ENCODE data around the gene RSF1. TPM values are rescaled to one million over a fixed set of nuclear protein-coding genes. Genes with fewer than 3 reads are reported as not detected.
"Not testable (repeated sequence)": the region's sequence is repeated elsewhere in the genome, so short reads cannot be mapped to it uniquely, and the experiment has no call there.

The RSF1 gene
- total RNA-seq (ENCODE audit: insufficient read depth, low replicate concordance) = 65.2 TPM

- peak; percentile 100 for DNase-seq (ENCODE audit: low spot score)
These were observed at the start of gene RSF1, which contains the start of gene AAMDC for GRCh38 chr11:77820565-77821348. RSF1 (minus strand) TSS chr11:77820722; CDS start chr11:77820714, 8 bp downstream. AAMDC (plus strand) TSS chr11:77821144; CDS start chr11:77842497, 21,353 bp downstream.

- no peak for DNase-seq (ENCODE audit: low spot score)
These were observed 48.2 kb upstream of the RSF1 start for GRCh38 chr11:77868744-77869143.

- no peak for DNase-seq (ENCODE audit: low spot score)
These were observed 45.8 kb upstream of the RSF1 start for GRCh38 chr11:77866336-77866735.

- DNase-seq (ENCODE audit: low spot score) = peak; percentile 69
These were observed 45.3 kb upstream of the RSF1 start for GRCh38 chr11:77865805-77866204.

GRCh38 chr11:77861444-77861843 is 40.9 kb upstream of the RSF1 start:
- DNase-seq (ENCODE audit: low spot score) = not testable (repeated sequence)

- not testable (repeated sequence) for DNase-seq (ENCODE audit: low spot score)
These were observed 37.5 kb upstream of the RSF1 start for GRCh38 chr11:77857906-77858457.

GRCh38 chr11:77854838-77855237 is 34.3 kb upstream of the RSF1 start:
- DNase-seq (ENCODE audit: low spot score) = no peak

- DNase-seq (ENCODE audit: low spot score) = no peak
These were observed 31.0 kb upstream of the RSF1 start for GRCh38 chr11:77851503-77851902.

- DNase-seq (ENCODE audit: low spot score) = not testable (repeated sequence)
These were observed 23.2 kb upstream of the RSF1 start for GRCh38 chr11:77843700-77844099.

- peak; percentile 9 for DNase-seq (ENCODE audit: low spot score)
These were observed 22.1 kb upstream of the RSF1 start for GRCh38 chr11:77842441-77843121.

GRCh38 chr11:77833302-77833701 is 12.8 kb upstream of the RSF1 start:
- no peak for DNase-seq (ENCODE audit: low spot score)

- no peak for DNase-seq (ENCODE audit: low spot score)
These were observed 8.4 kb upstream of the RSF1 start for GRCh38 chr11:77828926-77829325.

GRCh38 chr11:77823775-77824174 is 3.3 kb upstream of the RSF1 start:
- DNase-seq (ENCODE audit: low spot score) = peak; percentile 88

- not testable (repeated sequence) for DNase-seq (ENCODE audit: low spot score)
These were observed 1.6 kb upstream of the RSF1 start for GRCh38 chr11:77822126-77822525.

GRCh38 chr11:77821349-77821851 is 878 bp upstream of the RSF1 start:
- DNase-seq (ENCODE audit: low spot score) = peak; percentile 65

- DNase-seq (ENCODE audit: low spot score) = no peak
These were observed 479 bp downstream of the RSF1 start for GRCh38 chr11:77819921-77820564.

- DNase-seq (ENCODE audit: low spot score) = peak; percentile 94
These were observed 1.1 kb downstream of the RSF1 start for GRCh38 chr11:77819411-77819920.

GRCh38 chr11:77815459-77815858 is 5.1 kb downstream of the RSF1 start:
- no peak for DNase-seq (ENCODE audit: low spot score)

GRCh38 chr11:77814848-77815247 is 5.7 kb downstream of the RSF1 start:
- no peak for DNase-seq (ENCODE audit: low spot score)

- DNase-seq (ENCODE audit: low spot score) = no peak
These were observed 7.3 kb downstream of the RSF1 start for GRCh38 chr11:77813256-77813655.

GRCh38 chr11:77806993-77807392 is 13.5 kb downstream of the RSF1 start:
- DNase-seq (ENCODE audit: low spot score) = no peak

- no peak for DNase-seq (ENCODE audit: low spot score)
These were observed 14.1 kb downstream of the RSF1 start for GRCh38 chr11:77806415-77806814.

Data from umbilical cord (tissue), 2 donors.